HepG2 (cell line): ENCODE data around the gene MAP6D1. TPM values are rescaled to one million over a fixed set of nuclear protein-coding genes. Genes with fewer than 3 reads are reported as not detected.

Source experiments
- ATAC-seq: fragments of 200-7000 bp; cut with Tn5 transposase; 3 replicates; pipeline ENCODE4 v1.9.1; 2020; ENCODE audit warnings: mild to moderate bottlenecking, moderate library complexity
- BruUV-seq: library from RNA; stranded (reverse); fragments of 400-500 nt; replicated peaks from 2 replicates; lab custom pipeline; 2021; lab: Mats Ljungman, UMichigan
- CTCF ChIA-PET: fragments of 300-600 bp; formaldehyde crosslinking; extraction: SDS; loops from one replicate; lab custom pipeline; 2021; ENCODE audit warnings: low total read pairs, inconsistent platforms, low intra/inter-chr PET ratio; lab: Yijun Ruan, JAX
- POLR2A ChIA-PET: fragments of 350-600 bp; sonication (Branson Sonifier 250); formaldehyde crosslinking; loops from one replicate; lab custom pipeline; 2020; ENCODE audit warnings: antibody characterized with exemption, inconsistent platforms; lab: Yijun Ruan, JAX
- DNase-seq: peaks from one replicate; pipeline ENCODE4 v3.0.0-alpha.2; 2015; ENCODE audit warnings: low spot score
- FAIRE-seq: peaks from 3 replicates; lab custom pipeline; 2011; peaks lifted over from hg19 to GRCh38; lab: Jason Lieb, UNC
- H2AFZ ChIP-seq: one replicate; pipeline ENCODE4 v1.6.1; 2011; ENCODE audit warnings: low read length, inconsistent platforms
- H3K27ac ChIP-seq: fragments of 300-600 bp; 3 replicates; pipeline ENCODE4 v1.8.0; 2011; ENCODE audit warnings: mixed run types, mild to moderate bottlenecking, mixed read lengths, low read length, inconsistent platforms; ENCODE audit not compliant: insufficient read depth; ENCODE audit errors: extremely low read length
- H3K27me3 ChIP-seq, 2 experiments: fragments of 200-600 bp in 1 of 2; 2 replicates in 1 of 2; 3 replicates in 1 of 2; pipeline versions ENCODE4 v1.6.0 to v1.8.0; 2011; ENCODE audit warnings: low read length in 2 of 2, mild to moderate bottlenecking in 2 of 2, moderate library complexity in 2 of 2, inconsistent platforms in 1 of 2; ENCODE audit not compliant: insufficient read depth in 2 of 2, control insufficient read depth in 1 of 2
- H3K36me3 ChIP-seq, 2 experiments: fragments of 200-600 bp in 1 of 2; replicated peaks in 1 of 2; 2 replicates in 1 of 2; 3 replicates in 1 of 2; pipeline versions ENCODE4 v1.5.1 to v1.8.0; 2011; ENCODE audit warnings: low read length in 2 of 2, inconsistent platforms in 1 of 2; ENCODE audit not compliant: insufficient read depth in 2 of 2, control insufficient read depth in 1 of 2
- H3K4me1 ChIP-seq: 2 replicates; pipeline ENCODE4 v1.5.1; 2012; ENCODE audit warnings: low read length, inconsistent platforms; ENCODE audit not compliant: insufficient read depth
- H3K4me2 ChIP-seq: 2 replicates; pipeline ENCODE4 v1.6.0; 2011; ENCODE audit warnings: low read depth, low read length, inconsistent platforms
- H3K4me3 ChIP-seq, 3 experiments: fragments of 200-600 bp in 1 of 3; sonication (generic), shearing (Covaris generic) in 1 of 3; replicated peaks in 1 of 3; 2 replicates each; pipeline ENCODE4 v1.5.1; 2011 to 2016; ENCODE audit warnings: low read length in 3 of 3, inconsistent platforms in 2 of 3, low read depth in 2 of 3, mild to moderate bottlenecking in 2 of 3, control low read depth in 1 of 3, mixed read lengths in 1 of 3; ENCODE audit not compliant: insufficient read depth in 1 of 3
- H3K79me2 ChIP-seq: one replicate; pipeline ENCODE4 v1.6.1; 2011; ENCODE audit warnings: low read length, inconsistent platforms; ENCODE audit not compliant: insufficient read depth
- H3K9ac ChIP-seq: 2 replicates; pipeline ENCODE4 v1.6.0; 2011; ENCODE audit warnings: mild to moderate bottlenecking, low read depth, low read length, inconsistent platforms; ENCODE audit not compliant: insufficient read depth
- H3K9me3 ChIP-seq: 2 replicates; pipeline ENCODE4 v1.5.1; 2012; ENCODE audit warnings: mild to moderate bottlenecking, low read length
- H4K20me1 ChIP-seq: 2 replicates; pipeline ENCODE4 v1.6.0; 2011; ENCODE audit warnings: inconsistent platforms, mild to moderate bottlenecking, low read length, moderate library complexity; ENCODE audit not compliant: insufficient read depth
- FOXC1 ChIP-seq: sonication (generic); formaldehyde crosslinking; IDR thresholded peaks from 2 replicates; pipeline ENCODE4 v1.8.0; 2022; ENCODE audit warnings: mild to moderate bottlenecking, missing genetic modification reagents, borderline replicate concordance
- GABPA ChIP-seq, 2 experiments: IDR thresholded peaks; 2 replicates each; pipeline ENCODE4 v1.6.1; 2011 to 2016; ENCODE audit warnings: low read depth in 2 of 2, low read length in 1 of 2, missing biosample characterization in 1 of 2, missing genetic modification characterization in 1 of 2
- HDAC1 ChIP-seq: sonication (generic); formaldehyde crosslinking; IDR thresholded peaks from 2 replicates; pipeline ENCODE4 v1.5.1; 2020; ENCODE audit warnings: mild to moderate bottlenecking, missing genetic modification reagents
- KDM5A ChIP-seq: fragments of 200-600 bp; sonication (generic); IDR thresholded peaks from 2 replicates; pipeline ENCODE4 v1.7.0; 2018; ENCODE audit warnings: antibody characterized with exemption, mild to moderate bottlenecking, low read length, borderline replicate concordance
- KLF11 ChIP-seq: IDR thresholded peaks from 2 replicates; pipeline ENCODE4 v1.6.1; 2016; ENCODE audit warnings: missing compliant biosample characterization
- KLF15 ChIP-seq: sonication (generic); formaldehyde crosslinking; IDR thresholded peaks from 2 replicates; pipeline ENCODE4 v1.8.1; 2023; ENCODE audit warnings: borderline replicate concordance, mild to moderate bottlenecking, inconsistent platforms, missing genetic modification reagents, mixed read lengths
- MEIS1 ChIP-seq: sonication (generic); formaldehyde crosslinking; IDR thresholded peaks from 2 replicates; pipeline ENCODE4 v1.9.0; 2021; ENCODE audit warnings: mild to moderate bottlenecking, missing genetic modification reagents, moderate library complexity, borderline replicate concordance
- NFYC ChIP-seq: IDR thresholded peaks from 2 replicates; pipeline ENCODE4 v1.6.1; 2016; ENCODE audit warnings: missing genetic modification reagents, missing compliant biosample characterization
- SAFB2 ChIP-seq: sonication (generic); formaldehyde crosslinking; IDR thresholded peaks from 2 replicates; pipeline ENCODE4 v1.5.1; 2020; ENCODE audit warnings: missing genetic modification reagents, low read depth, mild to moderate bottlenecking, borderline replicate concordance
- SP2 ChIP-seq: sonication (generic); formaldehyde crosslinking; IDR thresholded peaks from 2 replicates; pipeline ENCODE4 v1.5.1; 2020; ENCODE audit warnings: mild to moderate bottlenecking, missing genetic modification reagents
- SPEN ChIP-seq: sonication (generic); formaldehyde crosslinking; IDR thresholded peaks from 2 replicates; pipeline ENCODE4 v1.5.1; 2020; ENCODE audit warnings: low read depth, mild to moderate bottlenecking, missing genetic modification reagents
- ZEB1 ChIP-seq: IDR thresholded peaks from 2 replicates; pipeline ENCODE4 v1.6.1; 2012; ENCODE audit warnings: mild to moderate bottlenecking, low read depth, inconsistent platforms; ENCODE audit not compliant: insufficient replicate concordance
- ZFP41 ChIP-seq: sonication (generic); formaldehyde crosslinking; IDR thresholded peaks from 2 replicates; pipeline ENCODE4 v1.4.0; 2020; ENCODE audit warnings: mild to moderate bottlenecking, missing genetic modification reagents, borderline replicate concordance
- ZNF180 ChIP-seq: sonication (generic); formaldehyde crosslinking; IDR thresholded peaks from 2 replicates; pipeline ENCODE4 v1.4.0; 2020; ENCODE audit warnings: low read depth, missing genetic modification reagents, borderline replicate concordance
- ZNF225 ChIP-seq: sonication (generic); formaldehyde crosslinking; IDR thresholded peaks from 2 replicates; pipeline ENCODE4 v1.4.0; 2020; ENCODE audit warnings: mild to moderate bottlenecking, missing genetic modification reagents
- ZNF263 ChIP-seq: sonication (generic); formaldehyde crosslinking; IDR thresholded peaks from 2 replicates; pipeline ENCODE4 v1.4.0; 2020; ENCODE audit warnings: missing genetic modification reagents
- ZNF414 ChIP-seq: sonication (generic); formaldehyde crosslinking; IDR thresholded peaks from 2 replicates; pipeline ENCODE4 v1.5.0; 2020; ENCODE audit warnings: missing genetic modification reagents
- ZNF615 ChIP-seq: sonication (generic); formaldehyde crosslinking; IDR thresholded peaks from 2 replicates; pipeline ENCODE4 v1.5.0; 2020; ENCODE audit warnings: mild to moderate bottlenecking, missing genetic modification reagents, borderline replicate concordance
- ZNF709 ChIP-seq: sonication (generic); formaldehyde crosslinking; IDR thresholded peaks from 2 replicates; pipeline ENCODE4 v1.5.0; 2020; ENCODE audit warnings: mild to moderate bottlenecking, missing genetic modification reagents
- ZNF761 ChIP-seq: sonication (generic); formaldehyde crosslinking; conservative IDR thresholded peaks from 2 replicates; pipeline ENCODE4 v1.4.0; 2020; ENCODE audit warnings: mild to moderate bottlenecking, missing genetic modification reagents
- ZNF83 ChIP-seq: sonication (generic); formaldehyde crosslinking; IDR thresholded peaks from 2 replicates; pipeline ENCODE4 v1.4.0; 2020; ENCODE audit warnings: missing genetic modification reagents, mild to moderate bottlenecking, borderline replicate concordance
- WGBS: methylation state at CpG from one replicate; pipeline ENCODE4 v1.1.6; 2017; ENCODE audit warnings: low lambda C conversion rate; 5-methylcytosine and 5-hydroxymethylcytosine counted together
- in situ Hi-C: cut with HindIII; loops from 2 replicates; pipeline ENCODE4 v1.10.0; 2017; ENCODE audit warnings: low pct_unique_long_range_greater_than_20kb; ENCODE audit not compliant: extremely low pct_ligation_motif_present
- intact Hi-C: fragments of 100-400 bp; cut with micrococcal nuclease; formaldehyde crosslinking; loops from one replicate; pipeline ENCODE4 v1.10.0; 2022; ENCODE audit not compliant: unreplicated experiment
- polyA plus RNA-seq, 8 experiments: library from polyadenylated mRNA; depleted of rRNA in 3 of 8; stranded (reverse) in 7 of 8; unstranded in 1 of 8; fragments of >200 nt; fragmentation: Illumina TruSeq in 4 of 8; extraction: Trizol in 4 of 8; gene quantifications; 2 replicates each; pipeline versions ENCODE4 v1.2.1 to v1.2.3, GENCODE V29; 2011 to 2016; ENCODE audit warnings: low read depth in 4 of 8, missing spikeins in 1 of 8, mixed read lengths in 1 of 8; ENCODE audit not compliant: insufficient read depth in 1 of 8
- total RNA-seq, 5 experiments: library from RNA; depleted of rRNA; stranded (reverse); fragments of >200 nt; fragmentation: Illumina TruSeq; extraction: Trizol; gene quantifications; 2 replicates each; pipeline ENCODE4 v1.2.3, GENCODE V29; 2016; ENCODE audit warnings: low read depth in 1 of 5

The MAP6D1 gene
- total and polyA plus RNA-seq, 2 of the 13 experiments (the other 11 are each of a cell fraction or from before 2014, with no cell fraction given): 0.12 to 0.62 TPM

GRCh38 chr3:183822631-183823030 lies 2.7 kb downstream of the MAP6D1 start:
- in situ Hi-C loops: no loop called here
- no peak for FAIRE-seq

DNA sequence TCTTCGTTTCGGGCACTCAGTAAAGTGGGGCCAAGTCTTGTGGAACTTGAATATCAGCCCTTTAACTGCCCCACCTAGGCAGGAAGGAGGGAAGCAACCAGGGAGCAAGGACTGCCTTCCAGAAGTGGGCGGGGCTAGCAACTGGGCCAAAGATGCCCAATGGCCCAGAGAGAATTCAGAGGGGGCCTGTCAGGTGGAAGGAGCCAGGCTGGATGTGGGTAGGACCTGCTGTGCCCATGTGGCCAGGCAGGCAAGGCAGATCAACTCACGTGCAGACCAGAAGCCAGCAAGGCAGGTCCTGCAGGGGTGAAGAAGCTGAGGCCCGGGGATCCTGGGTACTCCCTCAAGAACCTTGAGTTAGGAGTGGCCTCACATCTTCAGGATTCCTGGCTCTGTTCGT lies 5.5 kb downstream of the MAP6D1 start:
- no TSS peak for BruUV-seq
- no peak overlapping the region for H3K9ac ChIP-seq
- H3K9me3 ChIP-seq: no peaks in the 10 kb centered on the region
- WGBS: 89% methylated on average over 5 of the region's 6 CpGs
- in situ Hi-C loops (no loop called here), intact Hi-C loops (no loop called here)
- no peaks in the 10 kb centered on the region for H3K27me3 ChIP-seq
- no peak overlapping the region for H3K4me3 ChIP-seq
- DNase-seq: no peak
- ChIA-PET POLR2A (no interaction called here), CTCF (no interaction called here)
- no peak for ATAC-seq
- no peak overlapping the region for H2AFZ ChIP-seq
- H3K27ac ChIP-seq: no peak overlapping the region
- FAIRE-seq: no peak
- no peaks in the 10 kb centered on the region for H3K79me2 ChIP-seq
- no peaks in the 10 kb centered on the region for H3K4me1 ChIP-seq
- no peaks in the 10 kb centered on the region for H4K20me1 ChIP-seq
- H3K36me3 ChIP-seq: peaks cover 0 to 3% of the 10 kb centered on the region in 2 experiments; a peak in 3 of 5 replicates
- H3K4me2 ChIP-seq: no peak overlapping the region
- no peak for TF ChIP-seq KLF15 (CRISPR knock-in tag)
- no peak for TF ChIP-seq FOXC1 (CRISPR knock-in tag)
- no peak for TF ChIP-seq HDAC1 (CRISPR knock-in tag)
- TF ChIP-seq MEIS1 (CRISPR knock-in tag): no peak
- no peak for TF ChIP-seq KLF11 (CRISPR knock-in tag)
- TF ChIP-seq ZNF414 (CRISPR knock-in tag): no peak
- no peak for TF ChIP-seq ZEB1
- TF ChIP-seq GABPA (IDR thresholded peaks at IDR 0.05; ENCODE audit: low read depth, low read length): no peak
- TF ChIP-seq GABPA (CRISPR knock-in tag; IDR thresholded peaks at IDR 0.05; ENCODE audit: low read depth): no peak
- TF ChIP-seq ZNF615 (CRISPR knock-in tag): no peak
- no peak for TF ChIP-seq NFYC (CRISPR knock-in tag)
- no peak for TF ChIP-seq ZNF225 (CRISPR knock-in tag)
- no peak for TF ChIP-seq ZNF83 (CRISPR knock-in tag)
- TF ChIP-seq ZFP41 (CRISPR knock-in tag): no peak
- TF ChIP-seq ZNF709 (CRISPR knock-in tag): no peak
- TF ChIP-seq ZNF761: no peak

More at GRCh38 chr3:183822631-183823030, 2.7 kb downstream of the MAP6D1 start:
- DNase-seq (no peak), ATAC-seq (no peak)
- peaks cover 2 to 5% of the 10 kb centered on the region in 2 experiments; a peak in 2 of 5 replicates for H3K36me3 ChIP-seq
- H3K9me3 ChIP-seq: no peaks in the 10 kb centered on the region
- H3K9ac ChIP-seq: no peak overlapping the region
- no TSS peak for BruUV-seq
- no peaks in the 10 kb centered on the region for H3K79me2 ChIP-seq
- CTCF ChIA-PET: no interaction called here
- H2AFZ ChIP-seq: no peak overlapping the region
- no peak overlapping the region for H3K27ac ChIP-seq
- H4K20me1 ChIP-seq: no peaks in the 10 kb centered on the region
- intact Hi-C loops: no loop called here
- H3K4me3 ChIP-seq: no peak overlapping the region
- POLR2A ChIA-PET: no interaction called here
- H3K4me2 ChIP-seq: no peak overlapping the region
- no peaks in the 10 kb centered on the region for H3K27me3 ChIP-seq
- TF ChIP-seq SPEN: no peak
- no peak for TF ChIP-seq SP2 (CRISPR knock-in tag)
- TF ChIP-seq ZNF263 (CRISPR knock-in tag): no peak
- TF ChIP-seq SAFB2 (CRISPR knock-in tag): no peak
- no peak for TF ChIP-seq KDM5A
- no peak for TF ChIP-seq ZNF180 (CRISPR knock-in tag)
- no peaks in the 10 kb centered on the region for H3K4me1 ChIP-seq
- 100% methylated on average over 5 of the region's 13 CpGs for WGBS
